Measurements from ENCODE around the gene NUMBL.

The NUMBL gene

GRCh38 chr19:40703029-40703755 is 12.7 kb upstream of the NUMBL start:
- H3K27ac ChIP-seq, result no peak overlapping the region
- TF ChIP-seq CTCF (IDR thresholded peaks at IDR 0.05) (no peak), ZFX (IDR thresholded peaks at IDR 0.05; ENCODE audit: borderline replicate concordance) (no peak)

GRCh38 chr19:40702337-40703012 is 12.0 kb upstream of the NUMBL start:
- TF ChIP-seq CTCF (IDR thresholded peaks at IDR 0.05), result peak; percentile 22
- no peak for TF ChIP-seq ZFX (IDR thresholded peaks at IDR 0.05; ENCODE audit: borderline replicate concordance)
- no peak overlapping the region for H3K27ac ChIP-seq

GRCh38 chr19:40701758-40702157 is 11.3 kb upstream of the NUMBL start:
- TF ChIP-seq ZFX (IDR thresholded peaks at IDR 0.05; ENCODE audit: borderline replicate concordance) (no peak), CTCF (IDR thresholded peaks at IDR 0.05) (no peak)
- no peak overlapping the region for H3K27ac ChIP-seq

GRCh38 chr19:40700083-40700482 is 9.6 kb upstream of the NUMBL start:
- H3K27ac ChIP-seq, result no peak overlapping the region
- TF ChIP-seq CTCF (IDR thresholded peaks at IDR 0.05) (no peak), ZFX (IDR thresholded peaks at IDR 0.05; ENCODE audit: borderline replicate concordance) (no peak)

GRCh38 chr19:40697007-40697406 is 6.6 kb upstream of the NUMBL start:
- no peak overlapping the region for H3K27ac ChIP-seq
- TF ChIP-seq CTCF (IDR thresholded peaks at IDR 0.05) (no peak), ZFX (IDR thresholded peaks at IDR 0.05; ENCODE audit: borderline replicate concordance) (no peak)

DNA sequence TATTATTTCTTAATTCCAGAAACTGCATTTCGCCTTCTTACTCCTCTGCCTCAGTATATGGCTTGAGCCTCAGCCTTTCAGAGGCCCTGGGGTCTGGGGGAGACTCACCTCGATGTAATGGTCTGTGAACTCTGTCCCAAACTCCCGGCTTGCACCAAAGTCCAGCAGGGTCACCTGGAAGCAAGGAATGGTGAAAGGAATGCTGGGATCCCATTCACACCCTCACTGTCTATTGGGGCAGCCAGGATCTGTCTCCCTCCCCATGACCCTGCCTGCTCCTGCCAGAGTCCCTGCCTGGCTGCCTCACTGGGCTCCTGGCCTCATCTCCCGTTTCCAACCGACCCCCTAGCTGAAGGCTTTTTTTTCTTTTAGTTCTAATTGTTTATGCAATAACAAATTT is 5.4 kb upstream of the NUMBL start:
- no peak for TF ChIP-seq ZFX (IDR thresholded peaks at IDR 0.05; ENCODE audit: borderline replicate concordance)
- TF ChIP-seq CTCF (IDR thresholded peaks at IDR 0.05), result no peak

DNA sequence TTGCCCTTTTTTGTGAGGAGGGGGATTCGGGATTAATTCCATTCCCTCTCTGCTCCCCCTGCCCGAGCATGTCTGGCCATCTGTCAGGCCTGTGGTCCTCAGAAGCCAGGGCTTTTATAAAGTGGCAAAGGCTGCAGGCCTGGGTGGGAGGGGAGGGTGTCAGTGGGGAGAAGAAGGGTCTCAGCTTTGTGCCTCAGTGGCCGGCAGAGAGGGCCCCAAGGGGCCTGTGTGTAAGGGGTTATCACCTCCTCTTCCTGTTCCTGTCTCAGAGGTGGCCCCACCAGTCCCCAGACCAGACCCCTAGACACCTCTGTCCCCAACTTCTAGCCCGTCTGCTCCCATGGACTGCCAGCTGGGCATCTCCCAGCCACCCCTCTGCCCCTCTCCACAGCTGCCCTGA is 3.4 kb upstream of the NUMBL start:
- no peak for TF ChIP-seq ZFX (IDR thresholded peaks at IDR 0.05; ENCODE audit: borderline replicate concordance)
- H3K27ac ChIP-seq, result no peak overlapping the region

More for the DNA sequence above, 5.4 kb upstream of the NUMBL start:
- H3K27ac ChIP-seq, result no peak overlapping the region
